B cell (primary cell): ENCODE data around the gene KLHL24. TPM values are rescaled to one million over a fixed set of nuclear protein-coding genes. Genes with fewer than 3 reads are reported as not detected.

Experiments
- ATAC-seq: fragments of 200-7000 bp; cut with Tn5 transposase; one replicate; pipeline ENCODE4 v1.10.0; 2021; ENCODE audit warnings: low read depth, mild to moderate bottlenecking, moderate number of reproducible peaks, moderate library complexity
- CTCF ChIA-PET: fragments of 350-600 bp; sonication (Branson Sonifier 250); formaldehyde crosslinking; loops from one replicate; lab custom pipeline; 2021; ENCODE audit warnings: antibody characterized with exemption, inconsistent platforms; lab: Charles Lee
- POLR2A ChIA-PET: fragments of 350-600 bp; sonication (Branson Sonifier 250); formaldehyde crosslinking; loops from one replicate; lab custom pipeline; 2021; ENCODE audit warnings: antibody characterized with exemption; lab: Charles Lee
- DNase-seq: peaks from one replicate; pipeline ENCODE4 v3.0.0; 2013
- H2AFZ ChIP-seq: 2 replicates; pipeline ENCODE4 v1.6.1; 2012; ENCODE audit warnings: mild to moderate bottlenecking, low read depth, low read length; ENCODE audit not compliant: insufficient read depth, poor library complexity, severe bottlenecking
- H3K27ac ChIP-seq, 2 donors: 1 replicate in 1 of 2; 2 replicates in 1 of 2; pipeline ENCODE4 v1.5.1; 2012 to 2013; ENCODE audit warnings: low read length in 2 of 2, mild to moderate bottlenecking in 2 of 2, moderate library complexity in 1 of 2
- H3K27me3 ChIP-seq, 4 experiments: fragments of 200-600 bp in 1 of 4; sonication (generic) in 1 of 4; replicated peaks in 1 of 4; 1 replicate in 2 of 4; 2 replicates in 2 of 4; pipeline versions ENCODE4 v1.6.1 to v1.7.0; 2013 to 2016; ENCODE audit warnings: low read length in 3 of 4, mild to moderate bottlenecking in 2 of 4, mixed read lengths in 1 of 4, moderate library complexity in 1 of 4; ENCODE audit not compliant: insufficient read depth in 4 of 4, control insufficient read depth in 3 of 4; ENCODE audit errors: control extremely low read depth in 1 of 4
- H3K36me3 ChIP-seq, 2 experiments: replicated peaks in 1 of 2; 1 replicate in 1 of 2; 2 replicates in 1 of 2; pipeline versions ENCODE4 v1.6.1 to v1.7.1; 2013; ENCODE audit warnings: low read length in 1 of 2; ENCODE audit not compliant: insufficient read depth in 2 of 2, control insufficient read depth in 1 of 2; ENCODE audit errors: control extremely low read depth in 1 of 2, extremely low read depth in 1 of 2
- H3K4me1 ChIP-seq, 2 donors: fragments of 200-600 bp in 1 of 2; sonication (generic) in 1 of 2; 1 replicate in 1 of 2; 2 replicates in 1 of 2; pipeline versions ENCODE4 v1.5.1 to v1.6.1; 2013 to 2017; ENCODE audit warnings: low read length in 2 of 2; ENCODE audit not compliant: control insufficient read depth in 2 of 2, insufficient read depth in 2 of 2
- H3K4me2 ChIP-seq: replicated peaks from 2 replicates; pipeline ENCODE3; 2012; ENCODE audit warnings: mild to moderate bottlenecking, low read depth, low read length; ENCODE audit not compliant: poor library complexity, severe bottlenecking
- H3K4me3 ChIP-seq, 5 experiments: fragments of 200-600 bp in 1 of 5; sonication (generic) in 1 of 5; 1 replicate in 3 of 5; 2 replicates in 2 of 5; pipeline versions ENCODE4 v1.5.1 to v1.7.0; 2011 to 2016; ENCODE audit warnings: low read length in 4 of 5, mild to moderate bottlenecking in 4 of 5, low read depth in 2 of 5, control low read depth in 1 of 5, moderate library complexity in 1 of 5; ENCODE audit not compliant: insufficient read depth in 1 of 5; ENCODE audit errors: control extremely low read depth in 1 of 5, extremely low read depth in 1 of 5
- H3K79me2 ChIP-seq: fragments of 200-600 bp; sonication (generic); one replicate; pipeline ENCODE4 v1.6.0; 2016; ENCODE audit warnings: low read length; ENCODE audit not compliant: control insufficient read depth, insufficient read depth
- H3K9ac ChIP-seq: fragments of 200-600 bp; sonication (generic); 2 replicates; pipeline ENCODE4 v1.6.1; 2017; ENCODE audit warnings: mild to moderate bottlenecking, low read length, moderate library complexity
- H3K9me3 ChIP-seq, 3 donors: one replicate each; pipeline versions ENCODE4 v1.6.1 to v1.7.1; 2013; ENCODE audit warnings: low read length in 2 of 3; ENCODE audit not compliant: control insufficient read depth in 2 of 3, insufficient read depth in 1 of 3; ENCODE audit errors: control extremely low read depth in 1 of 3
- H4K20me1 ChIP-seq: 2 replicates; pipeline ENCODE4 v1.6.0; 2012; ENCODE audit warnings: mild to moderate bottlenecking, low read length; ENCODE audit not compliant: insufficient read depth, control insufficient read depth, poor library complexity, severe bottlenecking
- H3K27ac Mint-ChIP-seq: one replicate; pipeline ENCODE4 v1.8.0; 2021; ENCODE audit warnings: mixed read lengths
- H3K27me3 Mint-ChIP-seq: one replicate; pipeline ENCODE4 v1.8.0; 2021; ENCODE audit warnings: mixed read lengths
- H3K4me1 Mint-ChIP-seq: one replicate; pipeline ENCODE4 v1.8.0; 2021; ENCODE audit warnings: mixed read lengths
- H3K4me3 Mint-ChIP-seq: one replicate; pipeline ENCODE4 v1.8.0; 2021; ENCODE audit warnings: mixed read lengths
- H3K9me3 Mint-ChIP-seq: one replicate; pipeline ENCODE4 v1.8.0; 2022; ENCODE audit warnings: mixed read lengths; ENCODE audit not compliant: insufficient read depth
- EZH2 ChIP-seq: IDR thresholded peaks from 2 replicates; pipeline ENCODE4 v1.6.1; 2012; ENCODE audit warnings: borderline replicate concordance, low read depth, mild to moderate bottlenecking, moderate library complexity, low read length; ENCODE audit not compliant: insufficient read depth, poor library complexity, severe bottlenecking
- WGBS: methylation state at CpG from one replicate; pipeline ENCODE4 v1.1.5; 2013; ENCODE audit warnings: missing lambda C conversion rate; ENCODE audit not compliant: insufficient coverage; 5-methylcytosine and 5-hydroxymethylcytosine counted together
- intact Hi-C: fragments of 100-400 bp; cut with micrococcal nuclease; formaldehyde crosslinking; loops from one replicate; pipeline ENCODE4 v1.10.0; 2022
- polyA plus RNA-seq: library from polyadenylated mRNA; depleted of rRNA; stranded (reverse); fragments of >200 nt; gene quantifications from 2 replicates; pipeline ENCODE4 v1.2.3, GENCODE V29; 2012
- total RNA-seq, 2 donors: library from RNA; stranded (reverse); fragments of 120-200 nt in 1 of 2; gene quantifications; 1 replicate in 1 of 2; 2 replicates in 1 of 2; pipeline versions ENCODE4 v1.2.3 to v1.2.4, GENCODE V29; 2013 to 2022
- TF ChIP-seq, protein P1 (sequence below): fragments of 200-600 bp; IDR thresholded peaks from one replicate; pipeline ENCODE4 v1.8.0; 2022; ENCODE audit warnings: antibody characterized with exemption, mild to moderate bottlenecking

KLHL24 gene
- total and polyA plus RNA-seq, 2 donors (not counting 1 experiment from before 2014, with no cell fraction given): 37.4 to 134 TPM

DNA sequence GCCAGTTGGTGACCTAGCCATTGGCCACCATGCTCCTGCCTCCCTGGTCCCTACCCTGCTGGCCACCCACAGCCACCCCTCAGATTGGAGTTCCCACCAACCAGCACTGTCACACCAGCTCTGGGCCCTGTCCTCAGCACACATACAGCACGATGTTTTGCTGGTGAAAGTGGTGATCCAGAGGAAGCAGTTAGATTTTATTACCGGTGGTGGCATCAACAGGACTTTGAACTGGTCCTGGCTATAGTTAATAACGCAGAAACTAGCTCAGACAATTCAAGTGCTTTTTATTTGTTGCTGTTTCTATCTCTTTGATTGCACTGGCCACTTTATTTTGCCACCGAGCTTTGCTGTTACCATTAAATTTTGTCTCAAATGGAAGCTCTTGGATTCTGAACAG lies 16.4 kb upstream of the KLHL24 start:
- Histone ChIP-seq H3K27me3 (peaks cover 0 to 3% (median 0%) of the 10 kb centered on the region in 4 experiments), H2AFZ (no peak overlapping the region), H3K27ac (no peak overlapping the region), H3K9ac (no peak overlapping the region), H3K4me3 (no peak overlapping the region), H3K36me3 (no peaks in the 10 kb centered on the region), H3K79me2 (no peaks in the 10 kb centered on the region), H3K9me3 (peaks cover 0 to 4% (median 0%) of the 10 kb centered on the region in 3 donors), H3K4me1 (no peaks in the 10 kb centered on the region), H4K20me1 (no peaks in the 10 kb centered on the region), H3K4me2 (no peak overlapping the region)
- Mint-ChIP-seq H3K27ac (no peak overlapping the region), H3K27me3 (peaks cover 3% of the 10 kb centered on the region), H3K9me3 (no peaks in the 10 kb centered on the region), H3K4me1 (no peaks in the 10 kb centered on the region), H3K4me3 (no peak overlapping the region)
- TF ChIP-seq, protein P1, sequence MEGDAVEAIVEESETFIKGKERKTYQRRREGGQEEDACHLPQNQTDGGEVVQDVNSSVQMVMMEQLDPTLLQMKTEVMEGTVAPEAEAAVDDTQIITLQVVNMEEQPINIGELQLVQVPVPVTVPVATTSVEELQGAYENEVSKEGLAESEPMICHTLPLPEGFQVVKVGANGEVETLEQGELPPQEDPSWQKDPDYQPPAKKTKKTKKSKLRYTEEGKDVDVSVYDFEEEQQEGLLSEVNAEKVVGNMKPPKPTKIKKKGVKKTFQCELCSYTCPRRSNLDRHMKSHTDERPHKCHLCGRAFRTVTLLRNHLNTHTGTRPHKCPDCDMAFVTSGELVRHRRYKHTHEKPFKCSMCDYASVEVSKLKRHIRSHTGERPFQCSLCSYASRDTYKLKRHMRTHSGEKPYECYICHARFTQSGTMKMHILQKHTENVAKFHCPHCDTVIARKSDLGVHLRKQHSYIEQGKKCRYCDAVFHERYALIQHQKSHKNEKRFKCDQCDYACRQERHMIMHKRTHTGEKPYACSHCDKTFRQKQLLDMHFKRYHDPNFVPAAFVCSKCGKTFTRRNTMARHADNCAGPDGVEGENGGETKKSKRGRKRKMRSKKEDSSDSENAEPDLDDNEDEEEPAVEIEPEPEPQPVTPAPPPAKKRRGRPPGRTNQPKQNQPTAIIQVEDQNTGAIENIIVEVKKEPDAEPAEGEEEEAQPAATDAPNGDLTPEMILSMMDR: no peak
- no peak for TF ChIP-seq EZH2
- intact Hi-C loops: no loop called here
- POLR2A ChIA-PET: no interaction called here
- WGBS: 100% methylated on average over 4 of the region's 4 CpGs
- no peak for DNase-seq
- CTCF ChIA-PET: no interaction called here
- ATAC-seq: no peak

DNA sequence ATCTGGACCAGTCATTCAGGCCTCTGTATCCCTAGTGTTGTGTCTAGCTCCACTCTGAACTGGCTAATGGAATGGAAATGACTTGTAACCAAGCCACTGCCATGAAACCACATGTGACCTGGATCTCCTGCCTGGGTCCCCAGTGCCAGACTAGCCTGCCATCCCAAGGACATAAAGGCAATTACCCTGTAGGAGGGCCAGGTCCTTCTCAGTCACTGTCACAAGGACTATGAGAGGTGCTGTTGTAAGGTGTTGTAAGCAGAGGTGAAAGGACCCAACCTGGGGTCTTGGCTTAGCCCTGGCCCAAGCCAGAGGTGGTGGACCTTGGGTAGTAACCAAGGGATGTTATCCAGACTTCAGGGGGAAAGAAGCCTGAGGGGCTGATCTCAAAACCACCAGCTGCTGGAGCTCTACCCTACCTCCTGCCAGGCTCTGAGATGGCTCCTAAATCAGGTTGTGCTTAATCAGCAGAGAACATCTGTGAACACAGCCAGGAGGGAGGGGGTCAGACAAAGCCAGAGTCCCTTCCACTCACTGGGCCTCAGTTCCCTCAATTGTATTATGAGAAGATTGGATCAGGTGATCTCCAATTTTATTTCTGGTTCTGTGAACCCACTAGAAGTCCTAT lies 15.7 kb upstream of the KLHL24 start:
- Histone ChIP-seq H3K9ac (no peak overlapping the region), H3K4me1 (no peaks in the 10 kb centered on the region), H3K79me2 (no peaks in the 10 kb centered on the region), H3K36me3 (no peaks in the 10 kb centered on the region), H2AFZ (no peak overlapping the region), H3K9me3 (peaks cover 0 to 4% (median 0%) of the 10 kb centered on the region in 3 donors), H3K4me3 (no peak overlapping the region), H3K27ac (no peak overlapping the region), H3K27me3 (peaks cover 0 to 3% (median 0%) of the 10 kb centered on the region in 4 experiments), H4K20me1 (no peaks in the 10 kb centered on the region), H3K4me2 (no peak overlapping the region)
- POLR2A ChIA-PET: no interaction called here
- DNase-seq (no peak), ATAC-seq (no peak)
- H3K27ac Mint-ChIP-seq: no peak overlapping the region
- H3K4me1 Mint-ChIP-seq: no peaks in the 10 kb centered on the region
- CTCF ChIA-PET: no interaction called here
- no peaks in the 10 kb centered on the region for H3K9me3 Mint-ChIP-seq
- intact Hi-C loops: no loop called here
- no peaks in the 10 kb centered on the region for H3K27me3 Mint-ChIP-seq
- TF ChIP-seq, protein P1: no peak
- no peak for TF ChIP-seq EZH2
- no peak overlapping the region for H3K4me3 Mint-ChIP-seq
